ENCODE data around the gene FAM193B. TPM values are rescaled to one million over a fixed set of nuclear protein-coding genes. Genes with fewer than 3 reads are reported as not detected.
A peak's percentile ranks its signal among the peaks of the same experiment; 100 is the strongest.

FAM193B gene
- total and polyA plus RNA-seq, 2 of the 13 experiments (the other 11 are each of a cell fraction or from before 2014, with no cell fraction given): 21.2 to 40.9 TPM

GRCh38 chr5:177592010-177592834 lies 37.9 kb upstream of the FAM193B start, which contains the start of gene TMED9 (continued):
- TF ChIP-seq ZBTB25 (CRISPR knock-in tag; IDR thresholded peaks at IDR 0.05): 0 out of 2 replicates have a peak, but pooled peaks have one; percentile 15
- 0 out of 2 replicates have a peak, but pooled peaks have one; percentile 12 for TF ChIP-seq FOXO1 (CRISPR knock-in tag; IDR thresholded peaks at IDR 0.05)
- TF ChIP-seq FOSL2 (CRISPR knock-in tag; IDR thresholded peaks at IDR 0.05): no peak
- no peak; the same call in 1 of the 2 replicates for TF ChIP-seq RAD21 (CRISPR knock-in tag; IDR thresholded peaks at IDR 0.05)
- TF ChIP-seq ISL2 (CRISPR knock-in tag; IDR thresholded peaks at IDR 0.05): peak; percentile 37; the same call in 1 of the 2 replicates
- TF ChIP-seq ZNF83 (CRISPR knock-in tag; IDR thresholded peaks at IDR 0.05; ENCODE audit: borderline replicate concordance): 0 out of 2 replicates have a peak, but pooled peaks have one; percentile 27
- TF ChIP-seq SRY (CRISPR knock-in tag; IDR thresholded peaks at IDR 0.05): 0 out of 2 replicates have a peak, but pooled peaks have one; percentile 57
- TF ChIP-seq KDM2A (CRISPR knock-in tag; IDR thresholded peaks at IDR 0.05; ENCODE audit: borderline replicate concordance, low read depth): peak; percentile 76
- TF ChIP-seq MIER2 (CRISPR knock-in tag; IDR thresholded peaks at IDR 0.05): no peak
- no peak for TF ChIP-seq MZF1 (CRISPR knock-in tag; IDR thresholded peaks at IDR 0.05; ENCODE audit: borderline replicate concordance)
- peak; percentile 96 for TF ChIP-seq ZNF143 (CRISPR knock-in tag; IDR thresholded peaks at IDR 0.05)
- TF ChIP-seq PHF21A (CRISPR knock-in tag; IDR thresholded peaks at IDR 0.05): peak; percentile 99
- peak; percentile 91 for TF ChIP-seq PHF8 (CRISPR knock-in tag; IDR thresholded peaks at IDR 0.05)
- peak; percentile 84 for TF ChIP-seq UBTF (CRISPR knock-in tag; IDR thresholded peaks at IDR 0.05)
- peak; percentile 74 for TF ChIP-seq KDM5A (IDR thresholded peaks at IDR 0.05; ENCODE audit: borderline replicate concordance, low read length)
